ENCODE measurements around the gene TMEM8B. TPM values are rescaled to one million over a fixed set of nuclear protein-coding genes. Genes with fewer than 3 reads are reported as not detected.

Gene TMEM8B
- total and polyA plus RNA-seq, 5 donors from 2014 or later = 0.21 to 3.3 (median 1.4) TPM

GRCh38 chr9:35863583-35863982, 34.6 kb downstream of the TMEM8B start:
- Histone ChIP-seq H3K27me3 (ENCODE audit: control insufficient read depth, insufficient read depth, low read length) (peaks cover 8% of the 10 kb centered on the region), H3K4me1 (ENCODE audit: control insufficient read depth, insufficient read depth, low read length, poor library complexity, severe bottlenecking) (no peaks in the 10 kb centered on the region), H3K27ac (ENCODE audit: insufficient read depth, low read length, poor library complexity, severe bottlenecking) (no peak overlapping the region), H3K4me3 (ENCODE audit: low read depth, low read length) (no peak overlapping the region), H3K9me3 (ENCODE audit: control insufficient read depth in 2 of 2, low read length in 2 of 2) (no peaks in the 10 kb centered on the region), H3K36me3 (ENCODE audit: control insufficient read depth, insufficient read depth, low read length) (no peaks in the 10 kb centered on the region)
- Mint-ChIP-seq H3K4me1 (no peaks in the 10 kb centered on the region), H3K4me3 (no peak overlapping the region), H3K36me3 (no peaks in the 10 kb centered on the region), H3K9me3 (no peaks in the 10 kb centered on the region), H3K27ac (no peak overlapping the region), H3K27me3 (peaks cover 12% of the 10 kb centered on the region)
- no peak for ATAC-seq (ENCODE audit: low read depth in 2 of 2)
- DNase-seq = no peak

GRCh38 chr9:35864695-35865255, 35.7 kb downstream of the TMEM8B start:
- H3K27ac Mint-ChIP-seq = no peak overlapping the region
- no peaks in the 10 kb centered on the region for H3K4me1 Mint-ChIP-seq
- DNase-seq (no peak), ATAC-seq (ENCODE audit: low read depth in 2 of 2) (no peak)
- no peaks in the 10 kb centered on the region for H3K9me3 Mint-ChIP-seq
- H3K9me3 ChIP-seq (ENCODE audit: control insufficient read depth in 2 of 2, low read length in 2 of 2) = no peaks in the 10 kb centered on the region
- H3K4me3 Mint-ChIP-seq = no peak overlapping the region
- H3K27me3 ChIP-seq (ENCODE audit: control insufficient read depth, insufficient read depth, low read length) = peaks cover 8% of the 10 kb centered on the region
- H3K4me3 ChIP-seq (ENCODE audit: low read depth, low read length) = no peak overlapping the region
- H3K27ac ChIP-seq (ENCODE audit: insufficient read depth, low read length, poor library complexity, severe bottlenecking) = no peak overlapping the region
- no peaks in the 10 kb centered on the region for H3K36me3 Mint-ChIP-seq
- H3K36me3 ChIP-seq (ENCODE audit: control insufficient read depth, insufficient read depth, low read length) = no peaks in the 10 kb centered on the region
- H3K4me1 ChIP-seq (ENCODE audit: control insufficient read depth, insufficient read depth, low read length, poor library complexity, severe bottlenecking) = no peaks in the 10 kb centered on the region
- peaks cover 12% of the 10 kb centered on the region for H3K27me3 Mint-ChIP-seq

- Mint-ChIP-seq H3K36me3 (no peaks in the 10 kb centered on the region), H3K27me3 (peaks cover 5% of the 10 kb centered on the region), H3K4me3 (no peak overlapping the region), H3K9me3 (no peaks in the 10 kb centered on the region), H3K4me1 (peaks cover 0 to 4% (median 0%) of the 10 kb centered on the region in 4 donors), H3K27ac (no peak overlapping the region)
- H3K4me3 ChIP-seq (ENCODE audit: low read depth, low read length) = no peak overlapping the region
- no peak for ATAC-seq (ENCODE audit: low read depth in 2 of 2)
- DNase-seq = no peak
- H3K9me3 ChIP-seq (ENCODE audit: control insufficient read depth in 2 of 2, low read length in 2 of 2) = no peaks in the 10 kb centered on the region
- no peaks in the 10 kb centered on the region for H3K4me1 ChIP-seq (ENCODE audit: control insufficient read depth, insufficient read depth, low read length, poor library complexity, severe bottlenecking)
- H3K36me3 ChIP-seq (ENCODE audit: control insufficient read depth, insufficient read depth, low read length) = no peaks in the 10 kb centered on the region
- H3K27ac ChIP-seq (ENCODE audit: insufficient read depth, low read length, poor library complexity, severe bottlenecking) = no peak overlapping the region
- peaks cover 2% of the 10 kb centered on the region for H3K27me3 ChIP-seq (ENCODE audit: control insufficient read depth, insufficient read depth, low read length)
Measured at GRCh38 chr9:35867538-35867937, 38.5 kb downstream of the TMEM8B start.

GRCh38 chr9:35868933-35869332, 39.9 kb downstream of the TMEM8B start:
- H3K9me3 ChIP-seq (ENCODE audit: control insufficient read depth in 2 of 2, low read length in 2 of 2) = no peaks in the 10 kb centered on the region
- H3K4me1 ChIP-seq (ENCODE audit: control insufficient read depth, insufficient read depth, low read length, poor library complexity, severe bottlenecking) = no peaks in the 10 kb centered on the region
- Mint-ChIP-seq H3K4me3 (no peak overlapping the region), H3K27me3 (peaks cover 9% of the 10 kb centered on the region), H3K9me3 (no peaks in the 10 kb centered on the region), H3K36me3 (no peaks in the 10 kb centered on the region), H3K27ac (no peak overlapping the region), H3K4me1 (peaks cover 0 to 6% (median 0%) of the 10 kb centered on the region in 4 donors)
- no peaks in the 10 kb centered on the region for H3K36me3 ChIP-seq (ENCODE audit: control insufficient read depth, insufficient read depth, low read length)
- H3K27me3 ChIP-seq (ENCODE audit: control insufficient read depth, insufficient read depth, low read length) = no peaks in the 10 kb centered on the region
- ATAC-seq (ENCODE audit: low read depth in 2 of 2) (no peak), DNase-seq (no peak)
- no peak overlapping the region for H3K27ac ChIP-seq (ENCODE audit: insufficient read depth, low read length, poor library complexity, severe bottlenecking)
- H3K4me3 ChIP-seq (ENCODE audit: low read depth, low read length) = no peak overlapping the region

- Histone ChIP-seq H3K4me3 (ENCODE audit: low read depth, low read length) (no peak overlapping the region), H3K4me1 (ENCODE audit: control insufficient read depth, insufficient read depth, low read length, poor library complexity, severe bottlenecking) (no peaks in the 10 kb centered on the region), H3K27me3 (ENCODE audit: control insufficient read depth, insufficient read depth, low read length) (no peaks in the 10 kb centered on the region), H3K9me3 (ENCODE audit: control insufficient read depth in 2 of 2, low read length in 2 of 2) (no peaks in the 10 kb centered on the region), H3K36me3 (ENCODE audit: control insufficient read depth, insufficient read depth, low read length) (no peaks in the 10 kb centered on the region), H3K27ac (ENCODE audit: insufficient read depth, low read length, poor library complexity, severe bottlenecking) (no peak overlapping the region)
- Mint-ChIP-seq H3K4me1 (peaks cover 0 to 6% (median 0%) of the 10 kb centered on the region in 4 donors), H3K27me3 (peaks cover 4% of the 10 kb centered on the region), H3K27ac (peak overlapping the region in 1 of 3 donors; percentile 62), H3K36me3 (no peaks in the 10 kb centered on the region), H3K9me3 (no peaks in the 10 kb centered on the region), H3K4me3 (no peak overlapping the region)
- no peak for DNase-seq
- ATAC-seq (ENCODE audit: low read depth in 2 of 2) = no peak
Measured at GRCh38 chr9:35869621-35870216, 40.7 kb downstream of the TMEM8B start.

GRCh38 chr9:35870351-35870923, 41.4 kb downstream of the TMEM8B start, which contains the start of gene OR13J1:
TSS of gene OR13J1 (minus strand) at chr9:35870401. CDS start at chr9:35870401, 0 bp downstream.
- H3K9me3 Mint-ChIP-seq = no peaks in the 10 kb centered on the region
- Histone ChIP-seq H3K36me3 (ENCODE audit: control insufficient read depth, insufficient read depth, low read length) (no peaks in the 10 kb centered on the region), H3K9me3 (ENCODE audit: control insufficient read depth in 2 of 2, low read length in 2 of 2) (no peaks in the 10 kb centered on the region), H3K4me3 (ENCODE audit: low read depth, low read length) (no peak within 1 kb of the TSS), H3K27me3 (ENCODE audit: control insufficient read depth, insufficient read depth, low read length) (no peaks in the 10 kb centered on the region), H3K27ac (ENCODE audit: insufficient read depth, low read length, poor library complexity, severe bottlenecking) (no peak within 1 kb of the TSS), H3K4me1 (ENCODE audit: control insufficient read depth, insufficient read depth, low read length, poor library complexity, severe bottlenecking) (no peaks in the 10 kb centered on the region)
- peak within 1 kb of the TSS in 1 of 3 donors; percentile 62 for H3K27ac Mint-ChIP-seq
- ATAC-seq (ENCODE audit: low read depth in 2 of 2) = no peak
- H3K27me3 Mint-ChIP-seq = peaks cover 5% of the 10 kb centered on the region
- peaks cover 0 to 6% (median 0%) of the 10 kb centered on the region in 4 donors for H3K4me1 Mint-ChIP-seq
- H3K4me3 Mint-ChIP-seq = no peak within 1 kb of the TSS
- H3K36me3 Mint-ChIP-seq = no peaks in the 10 kb centered on the region
- no peak for DNase-seq

- Mint-ChIP-seq H3K9me3 (peaks cover 0 to 1% (median 0%) of the 10 kb centered on the region in 7 donors), H3K36me3 (no peaks in the 10 kb centered on the region), H3K4me3 (no peak overlapping the region), H3K27ac (no peak overlapping the region), H3K4me1 (peaks cover 0 to 6% (median 0%) of the 10 kb centered on the region in 4 donors), H3K27me3 (peaks cover 16% of the 10 kb centered on the region)
- Histone ChIP-seq H3K9me3 (ENCODE audit: control insufficient read depth in 2 of 2, low read length in 2 of 2) (peaks cover 0 to under 1% of the 10 kb centered on the region in 2 experiments), H3K27ac (ENCODE audit: insufficient read depth, low read length, poor library complexity, severe bottlenecking) (no peak overlapping the region), H3K4me3 (ENCODE audit: low read depth, low read length) (no peak overlapping the region), H3K27me3 (ENCODE audit: control insufficient read depth, insufficient read depth, low read length) (peaks cover 3% of the 10 kb centered on the region), H3K36me3 (ENCODE audit: control insufficient read depth, insufficient read depth, low read length) (no peaks in the 10 kb centered on the region), H3K4me1 (ENCODE audit: control insufficient read depth, insufficient read depth, low read length, poor library complexity, severe bottlenecking) (no peaks in the 10 kb centered on the region)
- ATAC-seq (ENCODE audit: low read depth in 2 of 2) (no peak), DNase-seq (no peak)
Measured at GRCh38 chr9:35871545-35871944, 42.5 kb downstream of the TMEM8B start.

All from CD4-positive, CD25-positive, alpha-beta regulatory T cell (primary cell).